MM.1S (cell line): ENCODE results near the gene SNX1.

Experiments used
- DNase-seq: peaks from one replicate; pipeline ENCODE4 v3.0.0-alpha.2; 2015
- H2AFZ ChIP-seq: fragments of 300-600 bp; sonication (generic); 2 replicates; pipeline ENCODE4 v1.6.0; 2016; ENCODE audit warnings: antibody characterized with exemption, low read length
- H3F3A ChIP-seq: fragments of 300-600 bp; sonication (generic); 2 replicates; pipeline ENCODE4 v1.6.1; 2016; ENCODE audit warnings: mild to moderate bottlenecking, antibody characterized with exemption, low read length, moderate library complexity, mixed read lengths; ENCODE audit not compliant: insufficient read depth
- H3K27ac ChIP-seq: fragments of 300-600 bp; sonication (generic); 2 replicates; pipeline ENCODE4 v1.5.1; 2016; ENCODE audit warnings: mild to moderate bottlenecking, low read length
- H3K27me3 ChIP-seq: fragments of 300-600 bp; sonication (generic); replicated peaks from 2 replicates; pipeline ENCODE4 v1.6.0; 2016; ENCODE audit warnings: low read length; ENCODE audit not compliant: insufficient read depth
- H3K36me3 ChIP-seq: fragments of 300-600 bp; sonication (generic); replicated peaks from 2 replicates; pipeline ENCODE4 v1.6.1; 2016; ENCODE audit warnings: mild to moderate bottlenecking, low read length, mixed read lengths; ENCODE audit not compliant: insufficient read depth
- H3K4me1 ChIP-seq: fragments of 300-600 bp; sonication (generic); 2 replicates; pipeline ENCODE4 v1.6.1; 2016; ENCODE audit warnings: low read length, mixed read lengths
- H3K4me2 ChIP-seq: fragments of 300-600 bp; sonication (generic); 2 replicates; pipeline ENCODE4 v1.6.0; 2016; ENCODE audit warnings: low read depth, low read length
- H3K4me3 ChIP-seq: fragments of 300-600 bp; sonication (generic); 2 replicates; pipeline ENCODE4 v1.5.1; 2016; ENCODE audit warnings: low read length, mixed read lengths
- H3K79me2 ChIP-seq: fragments of 300-600 bp; sonication (generic); 2 replicates; pipeline ENCODE4 v1.6.1; 2016; ENCODE audit warnings: mixed run types, low read length, mixed read lengths
- H3K9ac ChIP-seq: fragments of 300-600 bp; sonication (generic); 2 replicates; pipeline ENCODE4 v1.6.1; 2016; ENCODE audit warnings: low read length, mixed read lengths
- H3K9me2 ChIP-seq: fragments of 300-600 bp; sonication (generic); replicated peaks from 2 replicates; pipeline ENCODE4 v1.6.1; 2016; ENCODE audit warnings: mild to moderate bottlenecking, low read length, mixed read lengths; ENCODE audit not compliant: insufficient read depth
- H3K9me3 ChIP-seq: fragments of 300-600 bp; sonication (generic); replicated peaks from 2 replicates; pipeline ENCODE4 v1.6.1; 2016; ENCODE audit warnings: mild to moderate bottlenecking, low read length, mixed read lengths; ENCODE audit not compliant: insufficient read depth
- H4K20me1 ChIP-seq: fragments of 300-600 bp; sonication (generic); 2 replicates; pipeline ENCODE4 v1.6.1; 2016; ENCODE audit warnings: mild to moderate bottlenecking, low read length, moderate library complexity, mixed read lengths; ENCODE audit not compliant: insufficient read depth
- CTCF ChIP-seq: fragments of 300-600 bp; sonication (generic); IDR thresholded peaks from 2 replicates; pipeline ENCODE4 v1.5.1; 2016; ENCODE audit warnings: antibody characterized with exemption, low read length, mixed read lengths
- EZH2 ChIP-seq: fragments of 300-600 bp; sonication (generic); optimal IDR thresholded peaks from 2 replicates; pipeline ENCODE3; 2017; ENCODE audit warnings: low read depth, mild to moderate bottlenecking, antibody characterized with exemption, low read length, mixed read lengths
- EZH2phosphoT487 ChIP-seq: fragments of 300-600 bp; sonication (generic); IDR thresholded peaks from 2 replicates; pipeline ENCODE4 v1.6.1; 2018; ENCODE audit warnings: antibody characterized with exemption, low read length

SNX1 gene

GRCh38 chr15:64060716-64061115, 35.1 kb upstream of the SNX1 start:
- no peak overlapping the region for H3K27ac ChIP-seq
- H3K4me3 ChIP-seq, result no peak overlapping the region
- no peaks in the 10 kb centered on the region for H3F3A ChIP-seq
- H3K27me3 ChIP-seq, result no peaks in the 10 kb centered on the region
- H3K4me2 ChIP-seq, result no peak overlapping the region
- no peaks in the 10 kb centered on the region for H3K4me1 ChIP-seq
- no peak for TF ChIP-seq EZH2phosphoT487
- no peak for TF ChIP-seq CTCF
- TF ChIP-seq EZH2, result no peak
- DNase-seq, result no peak
- no peaks in the 10 kb centered on the region for H3K9me2 ChIP-seq
- H3K9ac ChIP-seq, result no peak overlapping the region
- H3K9me3 ChIP-seq, result no peaks in the 10 kb centered on the region
- H3K79me2 ChIP-seq, result no peaks in the 10 kb centered on the region
- H3K36me3 ChIP-seq, result no peaks in the 10 kb centered on the region
- H2AFZ ChIP-seq, result no peak overlapping the region
- H4K20me1 ChIP-seq, result no peaks in the 10 kb centered on the region

GRCh38 chr15:64066451-64066850, 29.3 kb upstream of the SNX1 start:
- Histone ChIP-seq H4K20me1 (no peaks in the 10 kb centered on the region), H3K4me2 (no peak overlapping the region)

GRCh38 chr15:64067564-64068030, 28.2 kb upstream of the SNX1 start:
- peak; percentile 64 for DNase-seq
- H3K27ac ChIP-seq, result no peak overlapping the region

More at GRCh38 chr15:64066451-64066850, 29.3 kb upstream of the SNX1 start:
- Histone ChIP-seq H3K9ac (no peak overlapping the region), H3K27ac (no peak overlapping the region), H3K4me3 (no peak overlapping the region), H3K9me2 (no peaks in the 10 kb centered on the region), H3K27me3 (no peaks in the 10 kb centered on the region), H3F3A (no peaks in the 10 kb centered on the region; the same call in 1 of the 2 replicates), H3K36me3 (no peaks in the 10 kb centered on the region), H3K9me3 (no peaks in the 10 kb centered on the region), H2AFZ (no peak overlapping the region), H3K79me2 (no peaks in the 10 kb centered on the region), H3K4me1 (no peaks in the 10 kb centered on the region)
- TF ChIP-seq EZH2phosphoT487 (no peak), EZH2 (no peak), CTCF (no peak)
- DNase-seq, result no peak

More at GRCh38 chr15:64067564-64068030, 28.2 kb upstream of the SNX1 start:
- Histone ChIP-seq H3K4me3 (no peak overlapping the region), H2AFZ (0 out of 2 replicates have a peak overlapping the region, but pooled peaks have one; percentile 9), H3F3A (no peaks in the 10 kb centered on the region; the same call in 1 of the 2 replicates), H3K79me2 (no peaks in the 10 kb centered on the region), H3K9me2 (no peaks in the 10 kb centered on the region), H3K9me3 (no peaks in the 10 kb centered on the region), H3K4me1 (no peaks in the 10 kb centered on the region), H3K4me2 (no peak overlapping the region), H3K9ac (no peak overlapping the region), H4K20me1 (no peaks in the 10 kb centered on the region), H3K36me3 (no peaks in the 10 kb centered on the region), H3K27me3 (no peaks in the 10 kb centered on the region)
- TF ChIP-seq CTCF (peak; percentile 67), EZH2phosphoT487 (no peak)
